ENCODE measurements around the gene CPN2.

CPN2 gene, protein sequence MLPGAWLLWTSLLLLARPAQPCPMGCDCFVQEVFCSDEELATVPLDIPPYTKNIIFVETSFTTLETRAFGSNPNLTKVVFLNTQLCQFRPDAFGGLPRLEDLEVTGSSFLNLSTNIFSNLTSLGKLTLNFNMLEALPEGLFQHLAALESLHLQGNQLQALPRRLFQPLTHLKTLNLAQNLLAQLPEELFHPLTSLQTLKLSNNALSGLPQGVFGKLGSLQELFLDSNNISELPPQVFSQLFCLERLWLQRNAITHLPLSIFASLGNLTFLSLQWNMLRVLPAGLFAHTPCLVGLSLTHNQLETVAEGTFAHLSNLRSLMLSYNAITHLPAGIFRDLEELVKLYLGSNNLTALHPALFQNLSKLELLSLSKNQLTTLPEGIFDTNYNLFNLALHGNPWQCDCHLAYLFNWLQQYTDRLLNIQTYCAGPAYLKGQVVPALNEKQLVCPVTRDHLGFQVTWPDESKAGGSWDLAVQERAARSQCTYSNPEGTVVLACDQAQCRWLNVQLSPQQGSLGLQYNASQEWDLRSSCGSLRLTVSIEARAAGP

DNA sequence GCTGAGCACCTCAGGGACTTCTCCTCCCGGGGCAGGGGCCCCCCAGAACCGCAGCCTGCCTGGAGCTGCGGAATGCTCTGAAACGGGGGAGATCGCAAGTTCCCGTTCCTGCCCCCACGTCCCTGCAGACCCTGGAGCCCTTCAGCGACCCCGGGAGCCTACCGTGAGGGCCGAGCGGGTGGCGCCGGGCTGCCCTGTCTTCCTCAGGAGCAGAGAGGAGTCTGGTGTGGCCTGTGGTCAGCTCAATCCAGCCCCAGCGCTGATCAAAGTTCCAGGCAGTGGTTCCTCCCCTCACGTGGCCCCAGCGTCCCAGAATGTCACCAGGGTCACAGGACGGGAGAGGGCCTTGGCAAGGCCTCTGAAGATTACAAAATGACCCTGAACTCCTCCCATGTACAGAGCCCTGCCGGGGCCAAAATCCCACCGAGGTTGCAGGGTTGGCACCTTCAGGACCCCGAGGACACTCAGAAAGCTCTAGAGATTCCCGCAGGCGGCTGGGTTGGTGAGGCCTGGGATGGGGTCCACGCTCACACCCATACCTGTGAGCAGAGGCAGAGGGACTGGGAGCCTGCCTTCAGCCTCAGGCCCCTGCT is at the start of gene CPN2:
CPN2 (minus strand) TSS at position 249 of the 593 bp plus-strand sequence. CDS start 8,626 bp downstream, outside the sequence.
- DNase-seq (ENCODE audit: low read depth in 2 of 2) = no peak

DNA sequence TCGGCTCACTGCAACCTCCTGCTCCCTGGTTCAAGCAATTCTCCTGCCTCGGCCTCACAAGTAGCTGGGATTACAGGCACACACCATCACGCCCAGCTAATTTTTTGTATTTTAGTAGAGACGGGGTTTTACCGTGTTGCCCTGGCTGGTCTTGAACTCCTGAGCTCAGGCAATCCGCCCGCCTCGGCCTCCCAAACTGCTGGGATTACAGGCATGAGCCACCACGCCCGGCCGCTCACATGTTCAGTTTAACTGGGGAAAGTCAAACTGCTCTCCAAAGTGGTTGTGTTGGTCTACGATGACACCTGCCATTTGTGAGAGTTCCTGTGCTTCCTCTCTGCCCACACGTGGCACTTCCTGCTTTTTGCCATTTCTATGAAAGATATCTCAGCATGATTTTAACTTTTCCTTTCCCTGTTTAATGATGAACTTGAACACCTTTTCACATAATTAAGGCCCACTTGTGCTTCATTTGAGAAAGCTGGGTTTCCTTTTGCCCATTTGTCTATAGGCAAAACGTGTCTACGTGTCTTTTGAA is 48.8 kb upstream of the CPN2 start:
- no peak for DNase-seq (ENCODE audit: low read depth in 2 of 2)

DNA sequence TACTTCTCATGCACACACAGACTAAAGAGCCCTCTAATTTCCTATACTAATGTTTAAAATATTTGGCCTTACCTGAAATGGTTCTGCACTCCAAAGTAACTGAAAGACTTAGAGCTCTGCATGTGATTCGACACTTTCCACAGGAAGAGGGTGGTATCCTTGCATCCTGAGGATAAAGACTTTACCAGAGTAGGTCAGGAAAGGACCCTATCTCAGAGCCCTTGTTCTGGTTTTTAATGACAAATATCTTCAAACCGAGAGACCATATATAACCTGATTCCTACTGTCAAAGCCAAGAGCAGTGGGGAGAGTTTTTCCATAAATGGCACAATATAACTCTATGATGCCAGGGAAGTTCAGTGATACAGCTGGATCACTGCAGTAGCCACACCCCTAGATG is 48.0 kb upstream of the CPN2 start, which contains the start of gene GP5:
GP5 (minus strand) TSS at position 101 of the 400 bp plus-strand sequence. CDS start 984 bp downstream, outside the sequence.
- no peak for DNase-seq (ENCODE audit: low read depth in 2 of 2)

DNA sequence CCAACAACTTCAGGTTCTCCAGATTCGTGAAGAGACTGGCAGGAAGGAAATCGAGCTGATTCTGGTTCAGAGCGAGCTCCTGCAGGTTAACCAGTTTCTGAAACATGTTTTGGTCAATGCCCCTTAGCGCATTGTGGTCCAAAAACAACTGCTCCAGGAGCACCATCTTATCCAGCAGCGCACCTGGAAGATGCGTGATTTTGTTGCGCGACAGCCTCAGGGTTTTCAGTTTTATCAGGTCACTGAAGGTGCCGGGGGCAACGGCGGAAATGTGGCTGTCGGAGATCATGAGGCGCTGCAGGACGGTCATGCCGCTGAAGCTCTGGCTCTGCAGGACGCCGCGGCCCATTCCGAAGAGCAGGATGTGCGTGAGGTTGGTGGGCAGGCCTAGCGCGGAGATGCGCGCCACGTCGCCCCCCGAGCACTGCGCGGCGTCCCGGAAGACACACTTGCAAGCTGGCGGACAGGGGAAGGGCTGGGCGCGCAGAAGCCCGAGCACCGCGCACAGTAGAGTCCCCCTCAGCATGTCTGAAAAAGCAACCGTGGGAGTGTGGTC is 46.7 kb upstream of the CPN2 start:
- DNase-seq (ENCODE audit: low read depth in 2 of 2) = peak in 1 of 2 donors; percentile 6

DNA sequence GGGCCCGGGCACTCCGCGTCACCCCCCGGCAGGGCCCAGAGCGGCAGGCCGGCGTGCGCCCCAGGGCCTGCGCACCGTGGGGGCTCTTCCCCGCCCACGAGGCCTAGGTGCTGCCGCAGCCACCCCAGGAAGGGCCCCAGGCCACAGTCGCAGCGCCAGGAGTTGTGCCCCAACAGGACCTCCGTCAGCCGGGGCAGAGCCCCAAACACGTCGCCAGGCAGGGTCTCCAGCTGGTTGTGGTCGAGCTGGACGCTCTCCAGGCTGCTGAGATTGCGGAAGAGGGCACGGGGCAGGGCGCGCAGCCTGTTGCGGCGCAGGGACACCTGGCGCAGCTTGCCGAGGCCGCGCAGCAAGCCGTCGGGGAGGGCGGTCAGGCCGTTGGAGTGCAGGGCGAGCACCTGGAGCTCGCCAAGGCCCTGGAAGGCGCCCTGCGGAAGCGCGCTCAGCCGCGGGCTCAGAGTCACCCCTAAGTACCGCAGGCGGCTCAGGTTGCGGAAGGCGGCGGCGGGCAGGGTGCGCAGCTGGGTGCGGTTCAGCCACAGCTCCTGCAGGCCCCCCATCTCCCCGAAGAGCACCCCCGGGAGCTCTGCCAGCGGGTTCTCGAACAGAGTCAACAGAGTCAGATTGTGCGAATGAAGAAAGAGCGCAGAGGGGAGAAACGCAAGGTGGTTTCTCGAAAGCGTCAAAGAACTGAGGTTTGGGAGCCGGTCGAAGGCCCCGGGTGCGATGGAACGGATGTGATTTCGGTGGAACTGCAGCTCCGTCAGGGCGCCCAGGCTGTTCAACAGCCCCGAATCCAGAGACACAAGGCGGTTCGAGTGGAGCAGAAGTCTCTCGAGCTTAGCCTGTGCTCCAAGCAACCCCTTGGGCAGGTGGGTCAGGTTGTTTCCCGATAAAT is 46.0 kb upstream of the CPN2 start:
- no peak for DNase-seq (ENCODE audit: low read depth in 2 of 2)

DNA sequence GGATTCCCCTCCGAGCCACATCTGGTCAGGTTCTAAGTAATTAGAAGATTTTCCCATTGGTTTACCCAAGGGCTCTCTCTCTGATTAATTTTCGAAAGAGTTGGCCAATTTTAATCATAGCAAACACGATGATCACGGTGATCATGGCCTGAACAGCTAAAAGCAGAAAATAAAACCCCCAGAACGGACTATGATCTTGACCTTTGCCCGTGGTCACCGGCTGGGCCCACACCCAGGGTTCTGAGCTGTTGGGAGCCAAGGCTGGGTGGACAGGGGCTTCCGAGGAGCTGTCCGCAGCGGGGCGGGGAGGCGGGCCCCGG is 45.4 kb upstream of the CPN2 start:
- no peak for DNase-seq (ENCODE audit: low read depth in 2 of 2)

DNA sequence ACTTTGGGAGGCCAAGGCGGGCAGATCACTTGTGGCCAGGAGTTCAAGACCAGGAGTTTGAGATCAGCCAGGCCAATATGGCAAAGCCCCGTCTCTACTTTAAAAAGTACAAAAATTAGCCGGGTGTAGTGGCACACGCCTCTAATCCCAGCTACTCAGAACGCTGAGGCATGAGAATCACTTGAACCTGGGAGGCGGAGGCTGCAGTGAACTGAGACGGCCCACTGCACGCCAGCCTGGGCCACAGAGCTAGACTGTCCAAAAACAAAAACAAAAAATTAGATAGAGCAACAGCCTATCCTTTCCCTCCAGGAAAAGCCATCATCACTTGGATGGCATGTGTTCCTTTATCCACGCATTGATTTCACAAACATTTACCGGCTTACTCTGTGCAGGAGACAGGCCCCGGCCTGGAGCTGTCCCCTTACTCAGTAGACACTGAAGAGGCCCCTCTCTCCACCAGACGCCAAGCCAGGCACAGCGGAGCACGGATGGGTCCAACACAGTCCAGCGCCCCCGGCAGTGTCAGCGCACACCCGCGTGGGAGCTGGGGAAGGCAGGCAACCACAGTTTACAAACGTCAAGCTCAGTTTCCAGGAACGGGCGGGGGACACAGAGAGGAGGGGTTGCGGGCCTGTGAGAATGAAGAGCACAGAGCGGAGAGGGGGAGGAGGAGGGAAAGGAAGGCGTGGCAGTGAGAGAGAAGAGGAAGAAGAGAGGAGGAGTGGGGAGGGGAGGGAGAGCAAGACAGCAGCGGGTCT is 44.8 kb upstream of the CPN2 start:
- peak in 1 of 2 donors; percentile 21 for DNase-seq (ENCODE audit: low read depth in 2 of 2)

DNA sequence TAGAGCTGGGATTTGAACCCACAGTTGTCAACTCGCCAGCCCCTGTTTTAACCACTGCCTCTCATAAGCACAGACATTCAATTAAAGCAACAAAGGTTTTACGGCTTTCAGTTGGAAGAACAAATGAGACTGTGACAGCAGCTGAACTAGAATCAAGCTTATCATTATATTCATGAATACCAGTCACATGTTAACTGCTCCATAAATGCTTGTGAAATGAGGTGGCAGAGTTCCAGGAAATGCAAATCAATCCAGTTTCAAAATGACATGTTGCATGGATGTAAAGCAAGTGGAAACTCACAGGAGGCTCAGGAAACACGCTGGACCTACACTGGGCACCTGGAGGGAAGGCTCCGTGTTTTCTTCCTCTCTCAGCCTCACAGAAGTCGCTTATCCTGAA is 44.1 kb upstream of the CPN2 start:
- no peak for DNase-seq (ENCODE audit: low read depth in 2 of 2)

DNA sequence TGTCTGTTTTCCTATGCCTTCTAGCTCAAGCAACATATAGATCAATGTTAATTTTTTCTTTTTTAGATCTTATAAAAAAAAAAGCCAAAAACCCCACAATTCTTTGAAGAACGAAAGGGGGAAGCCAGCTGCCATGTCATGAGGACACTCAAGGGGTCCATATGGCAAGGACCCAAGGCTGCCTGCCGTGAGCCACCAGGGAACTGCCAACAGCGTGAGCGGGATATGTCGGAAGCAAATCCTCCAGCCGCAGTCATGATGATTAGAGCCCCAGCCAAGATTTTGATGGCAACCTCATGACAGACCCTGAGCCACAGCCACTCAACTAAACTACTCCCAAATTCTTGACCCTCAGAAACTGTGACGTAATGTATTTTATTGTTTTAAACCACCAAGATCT is 41.4 kb upstream of the CPN2 start:
- DNase-seq (ENCODE audit: low read depth in 2 of 2) = no peak

DNA sequence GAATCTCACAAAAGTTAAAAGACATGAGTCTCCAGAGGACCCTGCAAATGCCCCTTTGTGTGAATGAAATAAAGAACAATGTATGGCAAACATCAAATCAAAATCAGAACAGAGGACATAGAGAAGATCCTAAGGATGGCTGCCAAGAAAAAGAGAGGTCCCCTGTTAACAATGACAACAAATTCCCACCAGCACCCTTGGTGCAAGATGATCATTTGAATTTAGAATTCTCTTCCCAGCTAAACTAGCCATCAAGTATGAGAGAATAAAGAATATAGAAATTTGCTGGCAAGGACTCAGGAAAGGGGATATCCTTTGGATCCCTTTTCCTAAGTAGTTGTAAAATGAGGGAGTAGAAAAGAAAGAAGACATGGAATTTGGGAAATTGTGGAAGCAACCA is 39.7 kb upstream of the CPN2 start:
- no peak for DNase-seq (ENCODE audit: low read depth in 2 of 2)

DNA sequence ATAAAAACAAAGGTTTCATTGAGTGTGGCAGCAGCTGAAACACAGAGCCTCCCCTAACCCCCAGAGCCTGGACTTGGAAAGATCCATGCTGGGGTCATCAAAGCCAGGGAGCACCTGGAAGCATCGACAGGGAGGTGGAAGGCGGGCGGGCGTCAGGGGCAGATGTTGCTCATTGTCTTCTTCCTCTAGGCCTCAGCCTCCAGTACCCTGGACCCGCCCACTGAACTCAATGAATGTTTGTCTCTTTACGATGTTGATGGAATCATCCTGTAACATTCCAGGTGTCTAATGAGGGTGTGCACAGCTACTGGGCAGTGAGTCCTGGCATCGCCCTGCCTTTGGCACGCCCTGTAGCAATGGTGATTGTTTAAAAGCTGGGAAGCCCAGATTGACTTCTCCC is 38.1 kb upstream of the CPN2 start:
- no peak for DNase-seq (ENCODE audit: low read depth in 2 of 2)

DNA sequence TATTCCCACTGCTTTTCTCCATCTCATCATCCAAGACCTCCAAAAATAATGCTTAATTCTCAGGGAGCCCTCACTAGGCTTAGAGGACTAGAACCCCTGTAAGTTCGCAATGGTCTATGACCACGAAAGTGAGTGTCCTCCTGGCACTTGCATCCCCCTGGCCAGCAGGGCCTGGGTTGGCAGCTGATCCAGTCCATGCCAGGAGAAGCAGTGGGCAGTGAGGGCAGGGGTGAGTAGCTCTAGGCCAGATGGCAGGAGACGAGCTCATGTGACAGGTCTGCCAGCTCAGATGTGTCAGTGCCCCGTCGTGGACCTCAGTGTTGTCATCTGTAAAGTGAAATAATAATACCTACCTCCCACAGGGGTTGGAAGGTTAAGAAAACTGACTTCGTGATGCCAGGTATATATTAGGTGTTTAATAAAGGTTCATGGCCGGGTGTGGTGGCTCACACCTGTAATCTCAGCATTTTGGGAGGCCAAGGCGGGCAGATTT is 36.8 kb upstream of the CPN2 start:
- no peak for DNase-seq (ENCODE audit: low read depth in 2 of 2)

DNA sequence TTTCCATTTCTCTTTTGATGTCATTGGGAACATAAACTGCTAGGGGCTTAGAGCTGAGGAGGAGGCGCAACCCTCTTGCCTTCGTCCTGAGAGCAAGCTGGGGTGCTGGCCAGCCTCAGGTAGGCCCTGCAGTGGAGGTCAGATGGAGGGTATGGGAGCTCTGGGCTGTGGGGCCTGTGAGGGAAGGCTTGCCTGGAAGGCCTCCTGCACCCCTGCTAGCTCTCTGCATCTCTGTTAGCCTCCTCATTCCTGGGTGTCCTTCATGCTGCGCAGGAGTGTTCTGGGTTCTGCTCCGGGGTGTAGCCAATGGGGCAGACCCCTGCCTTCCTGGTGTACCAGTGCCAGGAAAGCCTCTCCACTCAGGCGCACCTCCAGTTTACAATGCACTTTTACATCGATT is 36.1 kb upstream of the CPN2 start:
- DNase-seq (ENCODE audit: low read depth in 2 of 2) = no peak

DNA sequence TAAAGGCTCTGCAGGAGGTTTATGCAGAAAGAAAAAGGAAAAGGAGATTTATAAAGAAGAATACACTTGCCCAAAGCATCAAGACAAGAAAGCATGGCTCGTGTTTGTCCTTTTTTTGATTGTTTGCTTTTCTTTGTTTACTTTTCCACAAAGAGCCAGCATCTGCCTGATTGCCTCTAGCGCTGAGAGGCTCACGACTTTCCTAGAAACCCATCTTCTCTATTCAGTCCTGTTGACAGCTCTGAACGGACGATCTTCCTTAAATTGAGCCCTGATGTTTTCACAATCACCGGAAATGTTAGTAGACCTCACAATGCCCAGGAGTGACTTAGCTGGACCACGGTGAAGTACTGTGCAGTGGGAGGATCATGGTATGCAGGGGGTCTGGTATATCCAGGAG is 35.5 kb upstream of the CPN2 start:
- no peak for DNase-seq (ENCODE audit: low read depth in 2 of 2)

DNA sequence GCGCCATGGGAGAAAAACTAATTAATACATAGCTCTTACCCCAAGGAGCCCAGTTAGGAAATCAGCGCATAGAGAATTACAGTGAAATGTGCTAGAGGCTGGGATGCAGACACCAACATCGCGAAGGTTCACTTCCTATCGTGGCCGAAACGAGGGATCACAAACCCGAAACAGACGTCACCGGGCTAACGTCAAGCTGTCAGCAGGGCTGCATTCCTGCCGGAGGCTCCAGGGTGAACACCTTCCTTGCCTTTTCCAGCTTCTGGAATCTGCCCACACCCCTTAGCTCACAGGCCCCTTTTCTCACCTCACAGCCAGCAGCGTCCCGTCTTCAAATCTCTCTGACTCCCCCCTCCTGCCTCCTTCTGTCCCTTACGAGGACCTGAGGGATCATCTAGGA is 34.9 kb upstream of the CPN2 start:
- DNase-seq (ENCODE audit: low read depth in 2 of 2) = no peak

DNA sequence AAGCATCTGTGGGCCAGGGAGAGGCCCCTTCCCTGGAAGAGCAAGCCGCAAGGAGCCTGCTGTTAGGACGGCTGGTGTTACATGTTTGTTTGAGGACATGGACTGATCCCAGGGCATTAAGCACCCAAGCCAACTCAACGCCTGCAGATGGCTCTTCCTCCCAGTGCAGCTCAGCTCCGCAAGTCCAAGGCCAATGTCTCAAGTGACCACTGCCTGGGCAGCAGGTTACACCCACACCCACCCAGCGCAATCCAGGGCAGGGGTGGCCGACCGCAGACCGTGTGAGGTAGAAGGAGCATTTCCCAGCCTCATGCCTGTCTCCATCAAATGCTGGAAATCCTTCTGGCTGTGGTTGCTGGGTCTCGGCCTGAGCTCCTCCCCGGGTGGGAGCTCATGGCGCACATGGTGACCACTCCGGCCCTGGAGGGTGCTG is 33.5 kb upstream of the CPN2 start:
- no peak for DNase-seq (ENCODE audit: low read depth in 2 of 2)

DNA sequence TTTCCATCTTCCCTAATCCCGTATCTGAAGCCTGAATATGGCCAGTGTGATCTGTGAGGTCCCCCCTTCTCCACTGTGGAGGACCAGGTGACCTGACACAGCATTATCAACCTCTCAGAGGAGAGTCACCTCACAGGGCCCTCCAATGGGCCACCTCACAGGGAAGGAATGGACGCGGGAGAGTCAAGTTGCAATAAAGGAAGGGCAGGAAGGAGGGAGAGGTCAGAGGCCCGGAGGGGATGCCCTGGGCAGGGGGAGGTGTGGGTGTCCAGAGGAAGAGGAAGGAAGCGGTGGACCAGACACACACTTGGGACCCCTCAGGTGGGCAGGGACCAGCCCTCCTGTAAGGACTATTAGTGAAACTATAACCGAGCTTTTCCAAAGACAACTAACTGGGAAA is 33.0 kb upstream of the CPN2 start:
- no peak for DNase-seq (ENCODE audit: low read depth in 2 of 2)

DNA sequence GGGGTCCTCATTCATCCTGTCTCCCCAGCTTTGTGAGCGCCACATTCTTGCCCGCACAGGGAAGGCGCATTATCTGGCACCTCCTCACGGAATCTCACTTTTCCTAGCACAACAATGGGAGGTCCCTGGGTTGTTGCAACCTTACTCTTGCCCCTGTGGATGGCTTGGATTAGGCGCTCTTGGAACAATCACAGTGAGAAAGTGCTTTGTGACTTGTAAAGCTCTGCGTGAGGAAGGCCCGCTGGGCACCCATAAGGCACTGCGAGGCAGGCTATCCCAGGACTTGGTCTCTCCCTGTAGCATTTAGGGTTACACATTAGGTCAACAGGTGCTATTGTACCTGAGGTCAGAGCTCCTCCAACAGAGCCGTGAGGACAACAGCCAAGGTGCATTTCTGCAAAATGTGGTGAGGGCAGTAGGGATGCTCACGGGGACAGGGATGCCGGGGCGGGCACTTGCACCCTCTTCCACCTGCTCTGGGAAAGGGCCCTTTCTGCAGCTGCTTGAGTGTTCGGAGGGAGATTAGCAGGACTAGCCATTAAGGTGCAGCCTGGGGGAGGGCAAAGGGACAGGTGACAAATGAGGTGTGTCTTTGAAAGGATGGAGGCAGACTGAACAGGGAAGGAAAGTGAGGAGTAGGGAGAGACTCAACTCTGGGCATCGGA is 32.3 kb upstream of the CPN2 start:
- DNase-seq (ENCODE audit: low read depth in 2 of 2) = no peak

DNA sequence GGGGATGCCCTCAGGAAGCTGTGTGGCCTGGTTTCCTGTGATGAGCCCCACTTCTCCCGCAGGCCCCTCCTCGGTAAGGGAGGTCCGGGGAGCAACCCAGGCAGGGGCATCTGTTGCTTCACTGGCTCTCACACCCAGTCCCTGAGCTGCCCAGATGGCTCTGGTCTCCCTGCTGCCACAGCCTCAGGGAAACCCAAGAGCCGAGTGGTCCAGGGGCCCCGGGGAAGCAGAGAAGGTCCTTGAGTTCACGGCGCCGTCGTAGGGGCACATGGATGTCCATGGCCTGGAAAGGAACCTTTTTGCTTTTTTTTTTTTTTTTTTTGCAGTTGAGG is 31.7 kb upstream of the CPN2 start:
- DNase-seq (ENCODE audit: low read depth in 2 of 2) = no peak

DNA sequence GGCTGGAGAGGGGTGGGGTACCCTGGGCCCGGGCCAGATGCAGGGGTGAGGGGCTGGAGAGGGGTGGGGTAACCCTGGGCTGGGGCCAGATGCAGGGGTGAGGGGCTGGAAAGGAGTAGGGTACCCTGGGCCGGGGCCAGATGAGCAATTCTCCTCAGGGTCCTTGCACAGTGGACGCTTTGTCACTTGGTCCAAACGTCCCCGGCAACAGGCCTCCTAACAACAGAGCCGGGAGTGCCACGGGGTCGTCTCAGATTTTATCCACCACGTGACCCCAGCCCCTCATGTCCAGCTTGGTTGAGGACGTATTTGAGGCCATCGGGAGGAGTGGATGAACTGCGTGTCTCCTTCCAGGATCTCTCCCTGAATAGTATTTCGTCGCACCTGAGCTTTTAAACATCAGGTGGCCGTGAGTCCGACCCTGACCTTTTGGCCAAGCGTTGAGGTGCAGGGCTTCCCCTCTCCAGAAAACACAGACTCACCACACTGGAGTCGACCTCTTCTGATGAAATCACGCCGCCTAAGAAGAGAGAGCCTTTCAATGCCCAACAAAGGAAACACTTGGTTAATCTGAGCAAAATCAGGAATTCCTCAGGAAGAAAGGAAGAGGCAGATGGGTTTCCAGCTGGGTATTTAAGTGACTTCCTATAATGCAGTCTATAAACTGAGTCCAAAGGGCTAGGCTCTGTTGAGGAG is 31.2 kb upstream of the CPN2 start:
- DNase-seq (ENCODE audit: low read depth in 2 of 2) = no peak

Data from stimulated activated CD8-positive, alpha-beta memory T cell treated with anti-CD3 and anti-CD28 coated beads, Interleukin-7, amount 100 ng/mL, for 1 hour (primary cell).